Measurements from ENCODE around the gene RALGPS1. TPM values are rescaled to one million over a fixed set of nuclear protein-coding genes. Genes with fewer than 3 reads are reported as not detected.
A peak's percentile ranks its signal among the peaks of the same experiment; 100 is the strongest.

The RALGPS1 gene
- total and polyA plus RNA-seq, 2 of the 8 experiments (the other 6 are each of a cell fraction or from before 2014, with no cell fraction given), result 20.0 to 23.5 TPM

DNA sequence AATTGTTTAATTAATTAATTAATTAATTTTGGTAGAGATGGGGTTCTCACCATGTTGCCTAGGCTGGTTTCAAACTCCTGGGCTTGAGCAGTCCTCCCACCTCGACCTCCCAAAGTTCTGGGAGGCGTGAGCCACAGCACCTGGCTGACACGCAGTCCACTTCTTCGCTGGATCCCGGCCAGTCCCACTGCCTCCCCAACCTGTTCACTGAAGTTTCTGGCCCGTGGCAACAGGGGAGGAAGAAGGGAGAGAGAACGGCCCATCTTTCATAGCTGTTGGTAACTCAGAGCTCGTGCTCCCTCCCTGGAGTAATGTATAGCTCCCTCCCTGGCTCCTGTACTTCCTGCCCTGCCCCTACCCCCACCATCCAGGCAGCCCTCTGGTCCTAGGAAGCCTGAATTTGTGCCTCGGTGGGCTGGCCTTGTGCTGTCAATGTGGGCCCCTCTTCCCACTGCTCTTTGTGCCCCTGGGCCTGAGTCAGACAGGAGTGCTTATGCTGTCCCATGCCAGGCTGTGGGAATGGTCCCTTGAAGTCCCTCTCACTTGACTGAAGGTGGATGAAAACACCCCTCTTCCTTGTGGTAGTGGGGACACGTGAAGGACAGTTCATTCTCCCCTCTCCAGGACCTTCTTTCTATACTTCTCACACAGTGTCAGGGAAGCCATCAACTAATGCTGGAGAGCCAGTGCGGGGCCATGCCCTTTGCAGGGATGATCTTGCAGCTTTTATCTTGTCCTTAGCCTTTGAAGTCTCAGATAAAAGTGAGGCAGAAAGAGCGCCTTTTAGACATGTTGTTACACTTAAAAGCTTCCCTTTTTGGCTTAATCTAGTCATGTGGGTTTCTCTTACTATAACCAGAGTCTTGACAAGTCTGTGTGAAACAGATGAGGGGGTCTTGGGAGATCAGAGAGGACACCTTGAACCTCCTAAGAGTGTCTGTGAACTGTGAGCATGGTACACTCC is 169.8 kb downstream of the RALGPS1 start:
- H2AK5ac ChIP-seq (ENCODE audit: low read depth, low read length), result no peak overlapping the region
- H3K4me3 ChIP-seq (ENCODE audit: extremely low read depth in 1 of 4, insufficient read depth in 2 of 4, low read depth in 3 of 4, low read length in 4 of 4), result no peak overlapping the region
- H2AFZ ChIP-seq (ENCODE audit: low read length), result no peak overlapping the region
- no peak overlapping the region for H3K27ac ChIP-seq (ENCODE audit: low read depth, low read length)
- no peaks in the 10 kb centered on the region for H3K79me2 ChIP-seq (ENCODE audit: control insufficient read depth in 1 of 2, insufficient read depth in 2 of 2, low read length in 2 of 2)
- H3K23me2 ChIP-seq (ENCODE audit: low read depth, low read length), result no peaks in the 10 kb centered on the region
- H2BK15ac ChIP-seq (ENCODE audit: low read length), result no peak overlapping the region
- H4K5ac ChIP-seq (ENCODE audit: insufficient read length, low read depth, low read length), result no peak overlapping the region
- no peak overlapping the region for H3K4ac ChIP-seq (replicated peaks; ENCODE audit: insufficient read length, low read depth, low read length)
- FAIRE-seq, result no peak
- no peaks in the 10 kb centered on the region; a peak in 1 of 7 replicates for H3K4me1 ChIP-seq (replicated peaks in 1 of 4; ENCODE audit: control insufficient read depth in 3 of 4, insufficient read depth in 4 of 4, low read length in 3 of 4)
- 90% methylated on average over 11 of the region's 12 CpGs; no CpG with 5 or more reads in 1 of the 2 experiments for WGBS, 2 experiments (ENCODE audit: extremely low coverage in 1 of 2, insufficient coverage in 1 of 2, insufficient read length in 1 of 2, insufficient replicate concordance in 2 of 2, low coverage in 1 of 2, low lambda C conversion rate in 2 of 2, missing lambda C conversion rate in 1 of 2)
- no peak overlapping the region for H3K9ac ChIP-seq (replicated peaks in 1 of 4; ENCODE audit: extremely low read depth in 1 of 4, low read depth in 3 of 4, low read length in 3 of 4)
- no peaks in the 10 kb centered on the region for H3K36me3 ChIP-seq (ENCODE audit: control insufficient read depth in 2 of 4, insufficient read depth in 4 of 4, low read length in 3 of 4)
- 0 out of 2 replicates have a peak overlapping the region, but pooled peaks have one; percentile 36 for H2BK20ac ChIP-seq (ENCODE audit: low read length)
- H3K23ac ChIP-seq (ENCODE audit: insufficient read length), result no peak overlapping the region
- no peak overlapping the region for H4K8ac ChIP-seq (ENCODE audit: extremely low read depth, insufficient read depth, low read length)
- CTCF ChIA-PET (ENCODE audit: partially characterized antibody), result interaction anchor here (0.6 to 1.7 kb wide), 3 partner anchors 10 to 114 kb away, joined by 3 read pairs; no protein-coding TSS in a partner anchor
- H3K56ac ChIP-seq (replicated peaks; ENCODE audit: insufficient read length, low read depth, low read length), result no peak overlapping the region
- no peaks in the 10 kb centered on the region for H3K27me3 ChIP-seq (replicated peaks in 1 of 4; ENCODE audit: control insufficient read depth in 3 of 4, extremely low read depth in 1 of 4, insufficient read depth in 3 of 4, low read length in 3 of 4)
- H3K79me1 ChIP-seq (ENCODE audit: low read depth, low read length), result no peaks in the 10 kb centered on the region
- H2BK5ac ChIP-seq (ENCODE audit: low read depth, low read length), result no peak overlapping the region
- H2BK12ac ChIP-seq (ENCODE audit: low read depth, low read length), result no peak overlapping the region
- no peak for DNase-seq (ENCODE audit: low read depth in 1 of 2, low spot score in 2 of 2)
- TF ChIP-seq ZNF274 (IDR thresholded peaks at IDR 0.05; ENCODE audit: borderline replicate concordance, extremely low read depth, low read length) (no peak), KDM5A (IDR thresholded peaks at IDR 0.05; ENCODE audit: low read length) (no peak), RAD21 (IDR thresholded peaks at IDR 0.05 in 1 of 2, conservative IDR thresholded peaks at IDR 0.05 in 1 of 2; ENCODE audit: low read depth in 2 of 2, low read length in 2 of 2) (no peak), SP1 (IDR thresholded peaks at IDR 0.05; ENCODE audit: low read depth, low read length) (no peak), GTF2F1 (IDR thresholded peaks at IDR 0.05; ENCODE audit: borderline replicate concordance, low read depth, low read length) (no peak)
- no peak overlapping the region for H3K4me2 ChIP-seq (ENCODE audit: insufficient read depth in 1 of 2, low read depth in 2 of 2, low read length in 2 of 2)
- peaks cover 0 to 2% of the 10 kb centered on the region in 2 experiments for H4K20me1 ChIP-seq (replicated peaks in 1 of 2; ENCODE audit: control insufficient read depth in 1 of 2, insufficient read depth in 2 of 2, low read length in 2 of 2)
- H3K14ac ChIP-seq (ENCODE audit: insufficient read length), result no peak overlapping the region
- no peak overlapping the region for H2BK120ac ChIP-seq (replicated peaks; ENCODE audit: low read depth, low read length)
- no peak overlapping the region for H3K18ac ChIP-seq (ENCODE audit: extremely low read depth, low read length)
- POLR2A ChIA-PET (ENCODE audit: partially characterized antibody), result interaction anchor here (1.5 kb wide), 1 partner anchor 46 kb away, joined by 3 read pairs; no protein-coding TSS in a partner anchor
- H3K9me3 ChIP-seq (ENCODE audit: insufficient read depth in 2 of 2, low read depth in 1 of 2, low read length in 1 of 2), result no peaks in the 10 kb centered on the region
- H4K91ac ChIP-seq (replicated peaks; ENCODE audit: insufficient read length, low read length), result no peak overlapping the region

All from H1 (cell line).